Mesendoderm (in vitro differentiated cells): ENCODE results near the gene KRTAP10-10.
"Not testable (repeated sequence)": the region's sequence is repeated elsewhere in the genome, so short reads cannot be mapped to it uniquely, and the experiment has no call there.

Experiments
- DNase-seq: peaks from one replicate; pipeline ENCODE4 v3.0.0; 2013
- H2AK5ac ChIP-seq: 2 replicates; pipeline ENCODE4 v1.6.1; 2013; ENCODE audit warnings: low read length, inconsistent platforms
- H2BK120ac ChIP-seq: 2 replicates; pipeline ENCODE4 v1.6.1; 2013; ENCODE audit warnings: low read depth, mild to moderate bottlenecking, low read length, moderate library complexity, mixed read lengths
- H2BK15ac ChIP-seq: replicated peaks from 2 replicates; pipeline ENCODE4 v1.6.1; 2013; ENCODE audit warnings: low read depth, mild to moderate bottlenecking, moderate library complexity
- H2BK5ac ChIP-seq: 2 replicates; pipeline ENCODE4 v1.6.1; 2013; ENCODE audit warnings: low read length, inconsistent platforms
- H3K18ac ChIP-seq: 2 replicates; pipeline ENCODE4 v1.6.1; 2013; ENCODE audit warnings: mild to moderate bottlenecking, low read length, mixed read lengths
- H3K23ac ChIP-seq: one replicate; pipeline ENCODE4 v1.6.1; 2013; ENCODE audit warnings: low read length
- H3K27ac ChIP-seq: 2 replicates; pipeline ENCODE4 v1.5.1; 2013; ENCODE audit warnings: low read depth, mild to moderate bottlenecking, inconsistent platforms, low read length, moderate library complexity
- H3K27me3 ChIP-seq: 2 replicates; pipeline ENCODE4 v1.6.1; 2013; ENCODE audit warnings: low read length, control low read depth, mild to moderate bottlenecking, inconsistent platforms; ENCODE audit not compliant: insufficient read depth, poor library complexity
- H3K36me3 ChIP-seq: 2 replicates; pipeline ENCODE4 v1.6.1; 2013; ENCODE audit warnings: low read length, inconsistent platforms; ENCODE audit not compliant: control insufficient read depth, insufficient read depth
- H3K4ac ChIP-seq: one replicate; pipeline ENCODE4 v1.6.1; 2013; ENCODE audit warnings: low read depth, mild to moderate bottlenecking, low read length, moderate library complexity
- H3K4me1 ChIP-seq: 2 replicates; pipeline ENCODE4 v1.6.1; 2013; ENCODE audit warnings: low read depth, low read length, inconsistent platforms; ENCODE audit not compliant: control insufficient read depth
- H3K4me2 ChIP-seq: 2 replicates; pipeline ENCODE4 v1.6.1; 2013; ENCODE audit warnings: low read length
- H3K4me3 ChIP-seq: 2 replicates; pipeline ENCODE4 v1.5.1; 2013; ENCODE audit warnings: mild to moderate bottlenecking, low read length
- H3K56ac ChIP-seq: one replicate; pipeline ENCODE4 v1.6.1; 2013; ENCODE audit warnings: low read length
- H3K79me1 ChIP-seq: 2 replicates; pipeline ENCODE4 v1.6.1; 2013; ENCODE audit warnings: low read length, inconsistent platforms
- H3K79me2 ChIP-seq: 2 replicates; pipeline ENCODE4 v1.6.1; 2013; ENCODE audit warnings: mild to moderate bottlenecking, low read length; ENCODE audit not compliant: control insufficient read depth, insufficient read depth
- H3K9ac ChIP-seq: 2 replicates; pipeline ENCODE4 v1.6.1; 2013; ENCODE audit warnings: low read length, inconsistent platforms
- H4K5ac ChIP-seq: one replicate; pipeline ENCODE4 v1.6.1; 2013; ENCODE audit warnings: low read length
- H4K8ac ChIP-seq: one replicate; pipeline ENCODE4 v1.6.1; 2013; ENCODE audit warnings: low read depth, mild to moderate bottlenecking, control low read depth, low read length, moderate library complexity
- WGBS: extraction: QIAGEN DNeasy Blood & Tissue Kit; methylation state at CpG from one replicate; pipeline ENCODE4 v1.1.7; 2013; ENCODE audit warnings: low lambda C conversion rate, missing lambda C conversion rate; ENCODE audit not compliant: insufficient coverage; ENCODE audit errors: extremely low coverage; 5-methylcytosine and 5-hydroxymethylcytosine counted together

KRTAP10-10 gene

DNA sequence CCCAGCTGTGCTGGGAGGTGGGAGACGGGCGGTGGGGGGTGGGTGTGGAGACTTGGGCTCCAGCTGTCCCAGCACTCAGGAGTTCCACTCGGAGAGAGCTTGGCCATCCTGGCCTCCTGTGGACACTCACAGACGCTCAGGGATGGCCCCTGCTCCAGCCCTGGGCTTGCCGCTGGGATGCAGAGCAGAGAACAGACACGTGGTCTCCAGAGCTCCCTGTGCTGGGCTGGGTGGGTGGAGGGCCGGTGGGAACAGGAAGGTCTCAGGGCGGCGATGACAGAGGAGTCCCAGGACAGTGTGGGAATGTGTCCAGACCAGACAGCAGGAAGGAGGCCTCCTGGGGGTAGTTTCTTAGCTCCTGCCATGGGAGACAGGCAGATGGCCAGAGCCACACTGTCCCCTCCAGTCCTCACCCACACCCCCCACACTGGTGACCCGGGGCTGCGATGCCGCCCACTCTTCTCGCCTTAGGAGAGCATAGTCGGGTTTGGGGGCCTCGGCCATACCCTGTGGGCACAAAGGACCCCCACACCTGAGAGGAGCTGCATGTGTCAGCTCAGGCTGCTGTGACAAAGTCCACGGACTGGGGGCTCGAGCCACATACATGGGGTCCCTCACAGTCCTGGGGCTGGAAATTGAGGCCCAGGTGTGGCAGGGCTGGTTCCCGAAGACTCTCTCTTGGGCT is 8.3 kb upstream of the KRTAP10-10 start:
- Histone ChIP-seq H3K36me3 (no peaks in the 10 kb centered on the region), H3K79me1 (no peaks in the 10 kb centered on the region), H3K4me2 (no peak overlapping the region), H4K5ac (no peak overlapping the region), H3K27me3 (no peaks in the 10 kb centered on the region), H3K4ac (no peak overlapping the region), H2BK15ac (no peak overlapping the region), H3K23ac (no peak overlapping the region), H3K27ac (no peak overlapping the region), H3K9ac (no peak overlapping the region), H2BK120ac (no peak overlapping the region), H2AK5ac (no peak overlapping the region), H3K79me2 (no peaks in the 10 kb centered on the region), H2BK5ac (no peak overlapping the region), H4K8ac (no peak overlapping the region), H3K4me3 (no peak overlapping the region), H3K56ac (no peak overlapping the region), H3K18ac (no peak overlapping the region), H3K4me1 (no peaks in the 10 kb centered on the region)
- no peak for DNase-seq
- no CpG with 5 or more reads among the region's 18 CpGs for WGBS

DNA sequence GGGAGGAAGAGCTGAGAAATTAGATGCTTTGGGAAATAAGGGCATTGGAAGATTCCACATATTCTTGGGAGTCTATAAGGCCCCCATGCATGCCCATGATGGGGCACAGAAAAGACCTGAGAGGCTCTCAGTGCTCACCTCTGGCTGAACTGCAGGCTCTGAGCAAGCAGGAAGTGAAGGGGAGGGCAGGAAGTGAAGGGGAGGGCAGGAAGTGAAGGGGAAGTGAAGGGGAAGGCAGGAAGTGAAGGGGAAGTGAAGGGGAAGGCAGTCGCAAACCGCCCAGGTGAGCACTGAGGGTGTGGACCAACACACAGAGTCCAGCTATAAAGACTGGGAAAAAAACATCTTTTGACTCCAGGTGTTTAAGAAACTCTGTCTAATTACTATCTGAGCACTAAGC is 6.7 kb upstream of the KRTAP10-10 start:
- no CpG with 5 or more reads among the region's 2 CpGs for WGBS
- no peaks in the 10 kb centered on the region for H3K36me3 ChIP-seq
- no peak overlapping the region for H3K56ac ChIP-seq
- H3K18ac ChIP-seq, result no peak overlapping the region
- H3K23ac ChIP-seq, result no peak overlapping the region
- H3K4me3 ChIP-seq, result no peak overlapping the region
- H2BK15ac ChIP-seq, result no peak overlapping the region
- H3K79me2 ChIP-seq, result no peaks in the 10 kb centered on the region
- no peak overlapping the region for H2BK5ac ChIP-seq
- H4K8ac ChIP-seq, result no peak overlapping the region
- no peak overlapping the region for H3K27ac ChIP-seq
- no peak overlapping the region for H2AK5ac ChIP-seq
- H3K79me1 ChIP-seq, result no peaks in the 10 kb centered on the region
- H3K9ac ChIP-seq, result no peak overlapping the region
- H3K4me2 ChIP-seq, result no peak overlapping the region
- no peak overlapping the region for H2BK120ac ChIP-seq
- H3K27me3 ChIP-seq, result no peaks in the 10 kb centered on the region
- H3K4me1 ChIP-seq, result no peaks in the 10 kb centered on the region
- no peak overlapping the region for H4K5ac ChIP-seq
- no peak for DNase-seq
- H3K4ac ChIP-seq, result no peak overlapping the region

DNA sequence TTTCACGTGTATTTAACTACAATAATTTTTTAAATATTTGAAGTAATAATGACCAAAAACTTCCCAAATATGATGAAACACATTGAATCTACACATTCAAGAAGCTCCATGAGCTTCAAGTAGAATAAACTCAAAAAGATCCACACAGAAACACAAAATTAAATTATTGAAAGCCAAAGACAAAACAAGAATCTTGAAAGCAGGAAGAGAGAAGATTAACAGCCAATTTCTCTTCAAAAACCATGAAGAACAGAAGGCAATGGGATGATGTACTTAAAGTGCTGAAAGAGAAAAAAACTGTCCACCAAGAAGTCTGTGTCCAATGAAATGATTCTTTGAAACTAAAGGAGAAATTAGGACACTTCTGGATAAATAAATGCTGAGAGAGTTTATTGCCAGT is 5.1 kb upstream of the KRTAP10-10 start:
- H3K4me3 ChIP-seq, result no peak overlapping the region
- no peak overlapping the region for H2AK5ac ChIP-seq
- H3K18ac ChIP-seq, result no peak overlapping the region
- no peak overlapping the region for H4K8ac ChIP-seq
- no peak overlapping the region for H3K4ac ChIP-seq
- no peak overlapping the region for H2BK5ac ChIP-seq
- no peak overlapping the region for H3K27ac ChIP-seq
- no peaks in the 10 kb centered on the region for H3K79me2 ChIP-seq
- H4K5ac ChIP-seq, result no peak overlapping the region
- H3K36me3 ChIP-seq, result no peaks in the 10 kb centered on the region
- H3K27me3 ChIP-seq, result no peaks in the 10 kb centered on the region
- H3K23ac ChIP-seq, result no peak overlapping the region
- no peak overlapping the region for H3K56ac ChIP-seq
- H2BK120ac ChIP-seq, result no peak overlapping the region
- no peak overlapping the region for H3K4me2 ChIP-seq
- H3K9ac ChIP-seq, result no peak overlapping the region
- no peaks in the 10 kb centered on the region for H3K4me1 ChIP-seq
- no peak for DNase-seq
- WGBS, result no CpG with 5 or more reads among the region's 1 CpG
- H2BK15ac ChIP-seq, result no peak overlapping the region
- H3K79me1 ChIP-seq, result no peaks in the 10 kb centered on the region

DNA sequence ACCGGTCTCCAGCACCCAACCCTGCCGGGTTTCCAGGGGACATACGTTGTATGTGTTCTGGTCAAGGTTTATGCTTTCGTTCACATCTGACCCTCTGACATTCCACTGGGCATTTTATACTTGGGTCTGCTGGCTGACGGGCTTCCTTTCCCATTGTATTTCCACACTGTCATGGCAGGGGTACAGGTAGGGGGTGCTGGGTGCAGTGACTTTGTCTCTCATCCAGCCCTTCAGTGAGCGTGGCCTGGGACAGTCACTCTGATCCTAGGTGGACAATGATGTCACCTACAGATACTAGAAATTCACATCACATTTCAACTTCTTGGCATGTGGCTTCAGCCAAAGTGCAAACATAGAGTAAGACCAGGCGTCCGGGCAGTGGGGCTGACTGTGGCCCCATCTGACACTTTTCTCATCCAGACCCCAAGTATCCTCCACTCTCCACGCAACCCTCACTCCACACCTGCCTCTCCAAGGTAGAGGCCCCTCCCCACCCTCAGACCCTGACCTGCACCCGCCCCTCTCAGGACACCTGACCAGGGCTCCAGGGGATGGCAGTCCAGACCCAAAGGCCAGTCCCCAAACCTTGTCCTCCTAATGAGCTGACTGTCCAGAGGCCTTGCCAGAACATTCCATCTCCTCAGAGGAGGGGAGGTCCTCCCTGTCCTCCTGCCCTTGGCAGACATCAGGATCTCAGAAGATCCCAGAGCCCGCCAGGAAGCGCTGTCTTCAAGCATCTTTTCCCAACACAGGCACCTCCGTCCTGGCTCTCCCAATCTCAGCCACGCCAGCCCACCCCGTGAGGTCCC is 743 bp upstream of the KRTAP10-10 start:
- Histone ChIP-seq H2BK120ac (no peak overlapping the region), H4K5ac (no peak overlapping the region), H3K36me3 (no peaks in the 10 kb centered on the region), H3K27ac (no peak overlapping the region), H3K4me3 (no peak overlapping the region), H3K9ac (no peak overlapping the region), H2BK5ac (no peak overlapping the region), H3K4ac (no peak overlapping the region), H2AK5ac (no peak overlapping the region), H3K4me2 (no peak overlapping the region), H3K4me1 (no peaks in the 10 kb centered on the region), H3K79me2 (no peaks in the 10 kb centered on the region), H3K23ac (no peak overlapping the region), H3K18ac (no peak overlapping the region), H2BK15ac (no peak overlapping the region), H3K79me1 (no peaks in the 10 kb centered on the region), H3K27me3 (no peaks in the 10 kb centered on the region), H4K8ac (no peak overlapping the region), H3K56ac (no peak overlapping the region)
- DNase-seq, result no peak
- WGBS, result no CpG with 5 or more reads among the region's 15 CpGs

DNA sequence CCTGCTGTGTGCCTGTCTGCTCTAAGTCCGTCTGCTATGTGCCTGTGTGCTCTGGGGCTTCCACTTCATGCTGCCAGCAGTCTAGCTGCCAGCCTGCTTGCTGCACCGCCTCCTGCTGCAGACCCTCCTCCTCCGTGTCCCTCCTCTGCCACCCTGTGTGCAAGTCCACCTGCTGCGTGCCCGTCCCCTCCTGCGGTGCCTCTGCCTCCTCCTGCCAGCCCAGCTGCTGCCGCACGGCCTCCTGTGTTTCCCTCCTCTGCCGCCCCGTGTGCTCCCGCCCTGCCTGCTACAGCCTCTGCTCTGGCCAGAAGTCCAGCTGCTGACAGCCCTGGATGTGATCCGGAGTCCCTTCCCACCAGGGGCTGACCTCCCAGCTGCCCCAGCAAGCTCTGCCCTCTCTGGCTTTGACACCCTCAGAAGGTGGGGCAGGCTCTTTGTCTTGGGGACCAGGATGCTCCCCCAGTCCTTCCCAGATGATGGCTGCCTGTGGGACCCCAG is 744 bp downstream of the KRTAP10-10 start:
- no CpG with 5 or more reads among the region's 12 CpGs for WGBS
- not testable (repeated sequence) for H2BK120ac ChIP-seq, H3K27me3 ChIP-seq, H3K23ac ChIP-seq, H2BK15ac ChIP-seq, H3K79me1 ChIP-seq, H3K9ac ChIP-seq, DNase-seq, H3K4me1 ChIP-seq, H3K79me2 ChIP-seq, H3K36me3 ChIP-seq, H2AK5ac ChIP-seq, H3K27ac ChIP-seq, H3K18ac ChIP-seq, H3K4ac ChIP-seq, H2BK5ac ChIP-seq, H3K4me2 ChIP-seq, H4K5ac ChIP-seq, H3K4me3 ChIP-seq, H4K8ac ChIP-seq, H3K56ac ChIP-seq
